GM10266 (cell line): ENCODE data around the gene PRKX.
"Not testable (repeated sequence)": the region's sequence is repeated elsewhere in the genome, so short reads cannot be mapped to it uniquely, and the experiment has no call there.

Experiments used
- DNase-seq: peaks from one replicate; pipeline ENCODE4 v3.0.0; 2012; ENCODE audit errors: extremely low spot score
- CTCF ChIP-seq: IDR thresholded peaks from 2 replicates; pipeline ENCODE4 v1.5.1; 2012; ENCODE audit warnings: mild to moderate bottlenecking, low read depth; ENCODE audit not compliant: control insufficient read depth, insufficient read depth; ENCODE audit errors: missing control alignments

Gene PRKX

GRCh38 chrX:3697220-3697684, 16.2 kb downstream of the PRKX start:
- TF ChIP-seq CTCF: no peak
- DNase-seq: no peak

DNA sequence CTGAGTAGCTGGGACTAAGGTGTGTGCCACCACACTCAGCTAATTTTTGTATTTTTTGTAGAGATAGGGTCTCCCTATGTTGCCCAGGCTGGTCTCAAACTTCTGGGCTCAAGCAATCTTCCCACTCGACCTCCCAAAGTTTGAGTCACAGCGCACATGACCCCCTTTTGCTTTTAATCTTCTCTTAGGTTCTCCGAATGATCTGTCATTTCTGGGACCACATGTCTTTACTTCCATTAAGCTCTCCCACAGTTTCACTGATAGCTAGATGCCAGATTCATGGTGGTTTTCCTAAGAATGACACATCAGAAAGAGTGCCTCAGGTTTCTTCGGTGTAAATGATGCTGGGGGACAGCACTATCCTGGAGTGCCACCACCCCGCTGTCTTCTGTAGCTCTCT, 17.9 kb downstream of the PRKX start:
- TF ChIP-seq CTCF: no peak
- DNase-seq: no peak

DNA sequence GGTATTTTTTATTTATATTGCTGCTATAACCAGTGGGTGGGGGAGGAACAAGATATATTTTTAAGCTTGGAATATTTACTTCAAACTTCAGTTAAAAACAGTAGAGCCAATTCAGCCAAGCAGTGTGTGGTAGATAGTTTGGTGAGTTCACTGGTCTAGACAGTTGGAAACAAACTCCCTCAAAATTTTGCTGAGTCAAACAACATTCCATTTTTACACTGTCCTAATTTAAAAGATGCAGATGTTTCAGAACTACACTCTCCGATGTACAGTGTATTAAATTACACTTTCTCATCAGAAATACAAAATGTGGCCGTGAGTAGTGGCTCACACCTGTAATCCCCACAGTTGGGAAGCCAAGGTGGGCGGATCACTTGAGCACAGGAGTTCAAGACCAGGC, 23.3 kb downstream of the PRKX start:
- DNase-seq: no peak
- no peak for TF ChIP-seq CTCF

DNA sequence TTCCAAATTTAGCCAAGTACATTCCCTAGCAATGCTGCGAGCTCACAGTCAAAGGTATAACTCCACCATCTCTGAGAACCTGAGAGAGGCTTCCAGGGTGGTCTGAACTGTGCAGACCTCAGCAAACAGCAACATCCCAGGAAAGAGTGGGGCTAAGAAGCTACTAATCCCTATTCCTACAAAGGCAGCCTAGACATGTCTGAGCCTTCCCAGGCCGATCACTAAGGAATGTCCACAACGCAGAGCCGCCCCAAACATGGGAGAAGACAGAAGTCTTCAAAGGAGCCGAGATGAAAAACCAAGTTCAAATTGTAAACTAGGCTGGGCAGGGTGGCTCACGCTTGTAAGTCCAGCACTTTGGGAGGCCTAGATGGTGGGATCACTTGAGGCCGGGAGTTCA, 30.2 kb downstream of the PRKX start:
- DNase-seq: not testable (repeated sequence)

DNA sequence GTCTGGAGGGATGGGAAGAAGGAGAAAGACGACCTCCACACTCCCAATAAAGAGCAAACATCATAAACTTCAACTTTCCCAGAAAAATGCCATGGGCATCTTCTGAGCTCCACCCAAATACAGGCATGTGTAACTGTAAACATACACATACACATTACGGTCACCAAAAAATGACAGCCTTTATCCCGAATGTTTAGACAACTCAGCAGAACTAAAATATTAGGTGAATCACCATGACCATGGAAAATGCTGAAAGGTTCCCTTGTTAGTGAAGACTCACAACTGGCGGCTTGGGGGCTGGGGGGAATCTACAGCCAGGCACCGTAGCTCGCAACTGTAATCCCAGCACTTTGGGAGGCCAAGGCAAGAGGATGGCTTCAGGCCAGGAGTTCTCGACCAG, 33.0 kb downstream of the PRKX start:
- TF ChIP-seq CTCF: no peak
- no peak for DNase-seq

DNA sequence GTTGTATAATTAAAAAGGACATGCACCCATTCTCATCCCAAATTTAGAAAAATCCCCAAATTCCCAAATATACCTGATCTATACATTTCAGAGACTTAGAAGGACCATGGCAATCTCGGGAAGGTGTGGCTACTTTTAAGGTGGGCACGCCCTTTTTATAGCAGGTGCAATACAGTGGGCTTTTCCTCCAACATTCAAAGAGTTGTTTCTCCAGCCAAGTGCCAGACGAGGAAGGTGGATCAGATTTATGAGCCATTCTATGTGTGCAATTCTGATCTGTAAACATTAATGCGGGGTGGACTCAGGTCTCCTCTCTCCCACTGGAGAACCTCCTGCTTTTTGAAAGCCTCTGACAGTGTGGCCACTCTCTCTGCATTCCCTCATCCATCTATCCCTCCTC, 33.8 kb downstream of the PRKX start:
- no peak for TF ChIP-seq CTCF
- no peak for DNase-seq

DNA sequence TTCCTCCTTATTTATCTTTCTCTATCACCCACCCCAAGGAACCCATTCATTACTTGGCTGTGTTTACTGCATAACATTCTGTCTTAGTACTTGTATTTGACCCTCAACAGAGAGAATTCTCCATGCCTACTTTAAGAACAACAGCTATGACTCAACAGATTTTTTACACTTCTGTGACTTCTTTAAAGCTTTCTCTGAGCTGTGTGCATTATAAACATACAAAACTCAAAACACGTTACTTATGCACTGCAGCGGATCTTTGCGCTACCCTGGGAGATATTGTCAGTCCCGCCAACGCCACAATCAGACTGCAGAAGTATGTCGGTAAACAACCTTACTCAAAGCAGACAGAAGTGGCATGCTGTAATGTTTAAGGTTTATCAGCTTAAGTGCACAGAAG, 35.1 kb downstream of the PRKX start:
- no peak for DNase-seq
- no peak for TF ChIP-seq CTCF

- no peak for TF ChIP-seq CTCF
- no peak for DNase-seq
Observed at GRCh38 chrX:3674881-3675280, 38.6 kb downstream of the PRKX start.
